PC-3 (cell line): ENCODE measurements around the gene PCGF2. TPM values are rescaled to one million over a fixed set of nuclear protein-coding genes. Genes with fewer than 3 reads are reported as not detected.
A peak's percentile ranks its signal among the peaks of the same experiment; 100 is the strongest.

ENCODE experiments used
- ATAC-seq: fragments of 200-7000 bp; cut with Tn5 transposase; 2 replicates; pipeline ENCODE4 v1.9.1; 2020; ENCODE audit warnings: mild to moderate bottlenecking, moderate library complexity
- Bru-seq: library from RNA; stranded (reverse); fragments of 400-500 nt; gene quantifications from one replicate; lab custom pipeline; 2021; lab: Mats Ljungman, UMichigan
- BruChase-seq, 2 experiments: library from RNA; stranded (reverse); fragments of 400-500 nt; gene quantifications; one replicate each; lab custom pipeline; 2021; lab: Mats Ljungman, UMichigan
- BruUV-seq: library from RNA; stranded (reverse); fragments of 400-500 nt; replicated peaks from 2 replicates; lab custom pipeline; 2021; lab: Mats Ljungman, UMichigan
- CTCF ChIA-PET: fragments of 300-600 bp; sonication (Branson Sonifier 250); formaldehyde crosslinking; loops from one replicate; lab custom pipeline; 2022; ENCODE audit warnings: antibody characterized with exemption; lab: Charles Lee
- POLR2A ChIA-PET: fragments of 300-600 bp; sonication (Branson Sonifier 250); formaldehyde crosslinking; loops from one replicate; lab custom pipeline; 2022; ENCODE audit warnings: antibody characterized with exemption; ENCODE audit not compliant: unreplicated experiment; lab: Charles Lee
- DNase-seq: peaks from one replicate; pipeline ENCODE4 v3.0.0-alpha.2; 2015
- H2AFZ ChIP-seq: fragments of 300-600 bp; sonication (generic); 2 replicates; pipeline ENCODE4 v1.6.0; 2016; ENCODE audit warnings: antibody characterized with exemption, low read length
- H3F3A ChIP-seq: fragments of 300-600 bp; sonication (generic); one replicate; pipeline ENCODE4 v1.6.0; 2017; ENCODE audit warnings: antibody characterized with exemption, low read length, control low read depth, mild to moderate bottlenecking; ENCODE audit not compliant: unreplicated experiment
- H3K27ac ChIP-seq: fragments of 300-600 bp; sonication (generic); 2 replicates; pipeline ENCODE4 v1.5.1; 2016; ENCODE audit warnings: mild to moderate bottlenecking, low read length
- H3K27me3 ChIP-seq: fragments of 300-600 bp; sonication (generic); 2 replicates; pipeline ENCODE4 v1.6.1; 2016; ENCODE audit warnings: low read length, mixed read lengths
- H3K36me3 ChIP-seq: fragments of 300-600 bp; sonication (generic); 2 replicates; pipeline ENCODE4 v1.6.1; 2016; ENCODE audit warnings: low read depth, mixed run types, low read length, mixed read lengths
- H3K4me1 ChIP-seq: fragments of 300-600 bp; sonication (generic); 2 replicates; pipeline ENCODE4 v1.5.1; 2016; ENCODE audit warnings: low read length; ENCODE audit not compliant: insufficient read depth
- H3K4me2 ChIP-seq: fragments of 300-600 bp; sonication (generic); 2 replicates; pipeline ENCODE4 v1.6.0; 2016; ENCODE audit warnings: low read length
- H3K4me3 ChIP-seq: fragments of 300-600 bp; sonication (generic); 2 replicates; pipeline ENCODE4 v1.5.1; 2016; ENCODE audit warnings: mild to moderate bottlenecking, low read length, mixed read lengths
- H3K79me2 ChIP-seq: fragments of 300-600 bp; sonication (generic); 2 replicates; pipeline ENCODE4 v1.6.1; 2017; ENCODE audit warnings: low read length, mixed read lengths
- H3K9ac ChIP-seq: fragments of 300-600 bp; sonication (generic); 2 replicates; pipeline ENCODE4 v1.6.0; 2016; ENCODE audit warnings: mild to moderate bottlenecking, low read length
- H3K9me2 ChIP-seq: fragments of 300-600 bp; sonication (generic); replicated peaks from 2 replicates; pipeline ENCODE4 v1.6.1; 2016; ENCODE audit warnings: mixed run types, low read length, mixed read lengths
- H3K9me3 ChIP-seq: fragments of 300-600 bp; sonication (generic); 2 replicates; pipeline ENCODE4 v1.6.1; 2016; ENCODE audit warnings: low read length, mixed read lengths
- H4K20me1 ChIP-seq: fragments of 300-600 bp; sonication (generic); 2 replicates; pipeline ENCODE4 v1.6.1; 2016; ENCODE audit warnings: low read length, mixed read lengths
- CTCF ChIP-seq: fragments of 300-600 bp; sonication (generic); conservative IDR thresholded peaks from 2 replicates; pipeline ENCODE4 v1.5.1; 2017; ENCODE audit warnings: antibody characterized with exemption, low read depth, mild to moderate bottlenecking, low read length
- EZH2 ChIP-seq: fragments of 300-600 bp; sonication (generic); IDR thresholded peaks from one replicate; pipeline ENCODE4 v1.6.1; 2017; ENCODE audit warnings: antibody characterized with exemption, mild to moderate bottlenecking, low read length; ENCODE audit not compliant: unreplicated experiment
- EZH2phosphoT487 ChIP-seq: fragments of 300-600 bp; sonication (generic); IDR thresholded peaks from 2 replicates; pipeline ENCODE4 v1.6.1; 2018; ENCODE audit warnings: mild to moderate bottlenecking, antibody characterized with exemption, low read length, borderline replicate concordance
- intact Hi-C: fragments of 100-400 bp; cut with micrococcal nuclease; formaldehyde crosslinking; loops from 2 replicates; pipeline ENCODE4 v1.9.0; 2023
- long read RNA-seq: library from polyadenylated mRNA; unstranded; transcript quantifications from one replicate; pipeline ENCODE4 v2.0.0, GENCODE V29; 2021; ENCODE audit not compliant: unreplicated experiment
- total RNA-seq: library from RNA; depleted of rRNA; stranded (reverse); fragments of >200 nt; gene quantifications from 2 replicates; pipeline ENCODE4 v1.2.3, GENCODE V29; 2014; rRNA removed

PCGF2 gene
- total RNA-seq (14.1 and 15.8 TPM in 2 replicates), Bru-seq, nascent RNA (percentile 68 among the genes with signal in this experiment), BruChase-seq, experiment 1, labeled RNA remaining after a 6-hour chase (percentile 87 among the genes with signal in this experiment), BruChase-seq, experiment 2, labeled RNA remaining after a 2-hour chase (percentile 84 among the genes with signal in this experiment)
- long read RNA-seq, partial matches to known transcripts = 15 of 65 reads
- long read RNA-seq, other reads (novel, unspliced or antisense) = 50 of 65 reads

GRCh38 chr17:38748149-38748891 is at the start of gene PCGF2:
Gene PCGF2 (minus strand): TSS chr17:38748336. CDS start chr17:38740402, 7,934 bp downstream.
- Histone ChIP-seq H3K27ac (peak within 1 kb of the TSS; percentile 17; the same call in 1 of the 2 replicates), H3F3A (no peaks in the 10 kb centered on the region), H3K79me2 (peaks cover 68% of the 10 kb centered on the region), H2AFZ (peak within 1 kb of the TSS; percentile 87), H3K4me3 (peak within 1 kb of the TSS; percentile 96), H3K9me3 (no peaks in the 10 kb centered on the region), H3K36me3 (no peaks in the 10 kb centered on the region), H3K27me3 (no peaks in the 10 kb centered on the region), H3K9ac (peak within 1 kb of the TSS; percentile 69), H3K4me2 (peak within 1 kb of the TSS; percentile 88), H3K4me1 (peaks cover 18% of the 10 kb centered on the region), H3K9me2 (no peaks in the 10 kb centered on the region), H4K20me1 (0 out of 2 replicates have a peak, but pooled peaks cover 4% of the 10 kb centered on the region)
- ChIA-PET CTCF (no interaction called here), POLR2A (no interaction called here)
- intact Hi-C loops = no loop called here
- TF ChIP-seq CTCF = no peak
- TF ChIP-seq EZH2 = no peak
- TF ChIP-seq EZH2phosphoT487 = no peak
- no TSS peak for BruUV-seq
- DNase-seq (peak; percentile 79), ATAC-seq (no peak; the same call in 1 of the 2 replicates)

- ATAC-seq (no peak), DNase-seq (no peak)
- Histone ChIP-seq H3K27me3 (no peaks in the 10 kb centered on the region), H3F3A (no peaks in the 10 kb centered on the region), H3K4me2 (peak overlapping the region; percentile 78), H3K9ac (no peak overlapping the region), H3K9me3 (no peaks in the 10 kb centered on the region), H3K9me2 (no peaks in the 10 kb centered on the region), H3K79me2 (peaks cover 57% of the 10 kb centered on the region), H4K20me1 (peaks cover 9% of the 10 kb centered on the region; the same call in 1 of the 2 replicates), H3K4me3 (peak overlapping the region; percentile 72), H2AFZ (no peak overlapping the region), H3K36me3 (peaks cover 8% of the 10 kb centered on the region; the same call in 1 of the 2 replicates), H3K27ac (no peak overlapping the region), H3K4me1 (peaks cover 16% of the 10 kb centered on the region)
- CTCF ChIA-PET = no interaction called here
- POLR2A ChIA-PET = no interaction called here
- intact Hi-C loops = loop anchor here (2.0 kb wide), 1 partner anchor 45 kb away; the partner anchor contains the start of gene PSMB3
- no peak for TF ChIP-seq EZH2
- TF ChIP-seq CTCF = no peak
- BruUV-seq = TSS peak; percentile 37
Observed at GRCh38 chr17:38797828-38798227, 49.7 kb upstream of the PCGF2 start.
